ENCODE measurements around the gene STRIT1. TPM values are rescaled to one million over a fixed set of nuclear protein-coding genes. Genes with fewer than 3 reads are reported as not detected.
"Not testable (repeated sequence)": the region's sequence is repeated elsewhere in the genome, so short reads cannot be mapped to it uniquely, and the experiment has no call there.

STRIT1 gene
- total RNA-seq, 1 experiment from 2014 or later, result not detected

DNA sequence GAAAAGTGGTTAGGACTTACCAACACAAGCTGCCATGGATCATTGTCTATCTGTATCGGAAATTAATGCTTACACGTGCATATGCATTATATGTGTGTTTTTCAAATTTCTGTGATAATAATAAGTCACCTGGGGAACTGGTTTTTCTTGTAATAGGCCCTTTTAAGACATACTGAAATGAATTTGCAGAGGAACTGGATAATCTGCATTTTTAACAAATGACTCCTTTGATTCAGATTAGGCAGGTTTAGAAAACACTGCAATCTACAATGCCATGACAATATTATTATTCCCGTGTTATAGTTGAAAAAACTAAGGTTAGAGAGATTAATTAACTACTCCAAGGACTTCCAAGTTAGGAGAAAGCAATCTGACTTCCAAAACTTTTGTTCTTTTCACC, 23.4 kb downstream of the STRIT1 start:
- H3K4me2 ChIP-seq (ENCODE audit: low read length), result peak overlapping the region; percentile 74
- no peaks in the 10 kb centered on the region for H4K20me1 ChIP-seq (ENCODE audit: low read length)
- peaks cover 24% of the 10 kb centered on the region for H3K4me1 ChIP-seq (ENCODE audit: insufficient read depth, low read length)
- ATAC-seq (peak; percentile 54; the same call in 1 of the 2 replicates), DNase-seq (peak; percentile 94)
- H3F3A ChIP-seq (ENCODE audit: low read length, unreplicated experiment), result no peaks in the 10 kb centered on the region
- ChIA-PET CTCF (no interaction called here), POLR2A (ENCODE audit: unreplicated experiment) (no interaction called here)
- intact Hi-C loops (cut with micrococcal nuclease), result no loop called here
- H2AFZ ChIP-seq (ENCODE audit: low read length), result peak overlapping the region; percentile 63; the same call in 1 of the 2 replicates
- no peaks in the 10 kb centered on the region for H3K36me3 ChIP-seq (ENCODE audit: low read depth, low read length)
- BruUV-seq (replicated peaks), result no TSS peak
- H3K79me2 ChIP-seq (ENCODE audit: low read length), result no peaks in the 10 kb centered on the region
- peak overlapping the region; percentile 32; the same call in 1 of the 2 replicates for H3K4me3 ChIP-seq (ENCODE audit: low read length)
- no peaks in the 10 kb centered on the region for H3K9me3 ChIP-seq (ENCODE audit: low read length)
- H3K9ac ChIP-seq (ENCODE audit: low read length), result peak overlapping the region; percentile 32
- H3K9me2 ChIP-seq (replicated peaks; ENCODE audit: low read length), result no peaks in the 10 kb centered on the region
- peak overlapping the region; percentile 82 for H3K27ac ChIP-seq (ENCODE audit: low read length)
- no peaks in the 10 kb centered on the region for H3K27me3 ChIP-seq (ENCODE audit: low read length)
- TF ChIP-seq EZH2 (IDR thresholded peaks at IDR 0.05; ENCODE audit: low read length, unreplicated experiment), result no peak
- TF ChIP-seq, protein P1, sequence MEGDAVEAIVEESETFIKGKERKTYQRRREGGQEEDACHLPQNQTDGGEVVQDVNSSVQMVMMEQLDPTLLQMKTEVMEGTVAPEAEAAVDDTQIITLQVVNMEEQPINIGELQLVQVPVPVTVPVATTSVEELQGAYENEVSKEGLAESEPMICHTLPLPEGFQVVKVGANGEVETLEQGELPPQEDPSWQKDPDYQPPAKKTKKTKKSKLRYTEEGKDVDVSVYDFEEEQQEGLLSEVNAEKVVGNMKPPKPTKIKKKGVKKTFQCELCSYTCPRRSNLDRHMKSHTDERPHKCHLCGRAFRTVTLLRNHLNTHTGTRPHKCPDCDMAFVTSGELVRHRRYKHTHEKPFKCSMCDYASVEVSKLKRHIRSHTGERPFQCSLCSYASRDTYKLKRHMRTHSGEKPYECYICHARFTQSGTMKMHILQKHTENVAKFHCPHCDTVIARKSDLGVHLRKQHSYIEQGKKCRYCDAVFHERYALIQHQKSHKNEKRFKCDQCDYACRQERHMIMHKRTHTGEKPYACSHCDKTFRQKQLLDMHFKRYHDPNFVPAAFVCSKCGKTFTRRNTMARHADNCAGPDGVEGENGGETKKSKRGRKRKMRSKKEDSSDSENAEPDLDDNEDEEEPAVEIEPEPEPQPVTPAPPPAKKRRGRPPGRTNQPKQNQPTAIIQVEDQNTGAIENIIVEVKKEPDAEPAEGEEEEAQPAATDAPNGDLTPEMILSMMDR (conservative IDR thresholded peaks at IDR 0.05; ENCODE audit: low read depth, low read length), result no peak
- no peak for TF ChIP-seq EZH2phosphoT487 (IDR thresholded peaks at IDR 0.05; ENCODE audit: borderline replicate concordance, low read length)

DNA sequence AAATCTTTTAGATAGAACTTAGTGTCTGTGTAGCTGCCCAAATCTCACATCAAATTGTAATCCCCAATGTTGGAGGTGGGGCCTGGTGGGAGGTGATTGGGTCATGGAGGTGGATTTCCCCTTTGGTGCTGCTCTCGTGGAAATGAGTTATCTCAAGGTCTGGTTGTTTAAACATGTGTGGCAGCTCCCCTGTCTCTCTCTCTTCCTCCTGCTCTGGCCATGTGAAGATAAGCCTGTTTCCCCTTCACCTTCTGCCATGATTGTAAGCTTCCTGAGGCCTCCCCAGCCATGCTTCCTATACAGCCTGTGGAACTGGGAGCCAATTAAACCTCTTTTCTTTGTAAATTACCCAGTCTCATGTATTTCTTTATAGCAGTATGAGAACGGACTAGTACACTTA, 30.6 kb downstream of the STRIT1 start:
- not testable (repeated sequence) for H3K9me3 ChIP-seq (ENCODE audit: low read length)

DNA sequence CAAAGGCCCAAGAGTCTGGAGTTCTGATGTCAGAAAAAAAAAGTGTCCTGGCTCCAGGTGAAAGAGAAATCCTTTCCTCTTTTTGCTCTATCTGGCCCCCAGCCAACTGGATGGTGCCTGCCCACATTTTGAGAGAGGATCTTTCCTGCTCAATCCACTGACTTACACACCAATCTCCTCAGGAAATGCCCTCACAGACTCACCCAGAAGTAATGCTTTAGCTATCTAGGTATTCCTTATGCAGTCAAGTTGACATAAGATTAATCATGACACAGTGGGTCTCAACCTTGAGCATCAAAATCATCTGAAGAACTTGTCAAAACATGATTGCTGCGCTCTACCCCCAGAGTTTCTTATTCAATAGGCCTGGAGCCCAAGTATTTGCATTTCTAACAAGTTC, 31.2 kb downstream of the STRIT1 start:
- Histone ChIP-seq H3F3A (ENCODE audit: low read length, unreplicated experiment) (no peaks in the 10 kb centered on the region), H4K20me1 (ENCODE audit: low read length) (no peaks in the 10 kb centered on the region), H3K4me2 (ENCODE audit: low read length) (no peak overlapping the region), H3K9me3 (ENCODE audit: low read length) (no peaks in the 10 kb centered on the region), H3K27ac (ENCODE audit: low read length) (no peak overlapping the region), H3K9ac (ENCODE audit: low read length) (no peak overlapping the region), H3K9me2 (replicated peaks; ENCODE audit: low read length) (no peaks in the 10 kb centered on the region), H3K4me1 (ENCODE audit: insufficient read depth, low read length) (no peaks in the 10 kb centered on the region), H3K27me3 (ENCODE audit: low read length) (no peaks in the 10 kb centered on the region), H3K4me3 (ENCODE audit: low read length) (no peak overlapping the region), H3K36me3 (ENCODE audit: low read depth, low read length) (no peaks in the 10 kb centered on the region), H3K79me2 (ENCODE audit: low read length) (no peaks in the 10 kb centered on the region), H2AFZ (ENCODE audit: low read length) (no peak overlapping the region)
- intact Hi-C loops (cut with micrococcal nuclease), result no loop called here
- TF ChIP-seq EZH2 (IDR thresholded peaks at IDR 0.05; ENCODE audit: low read length, unreplicated experiment), result no peak
- TF ChIP-seq EZH2phosphoT487 (IDR thresholded peaks at IDR 0.05; ENCODE audit: borderline replicate concordance, low read length), result no peak
- TF ChIP-seq, protein P1 (conservative IDR thresholded peaks at IDR 0.05; ENCODE audit: low read depth, low read length), result no peak
- DNase-seq (no peak), ATAC-seq (no peak)
- no TSS peak for BruUV-seq (replicated peaks)
- CTCF ChIA-PET, result no interaction called here
- POLR2A ChIA-PET (ENCODE audit: unreplicated experiment), result no interaction called here

More for the DNA sequence above, 30.6 kb downstream of the STRIT1 start:
- ATAC-seq; DNase-seq; H3K79me2 ChIP-seq (ENCODE audit: low read length); CTCF ChIA-PET; intact Hi-C loops (cut with micrococcal nuclease); H2AFZ ChIP-seq (ENCODE audit: low read length); H3K4me2 ChIP-seq (ENCODE audit: low read length); BruUV-seq (replicated peaks); H3K4me1 ChIP-seq (ENCODE audit: insufficient read depth, low read length); POLR2A ChIA-PET (ENCODE audit: unreplicated experiment); H3K4me3 ChIP-seq (ENCODE audit: low read length); H3K27ac ChIP-seq (ENCODE audit: low read length); H3K27me3 ChIP-seq (ENCODE audit: low read length); H3F3A ChIP-seq (ENCODE audit: low read length, unreplicated experiment); H3K9ac ChIP-seq (ENCODE audit: low read length); H4K20me1 ChIP-seq (ENCODE audit: low read length); H3K9me2 ChIP-seq (replicated peaks; ENCODE audit: low read length); H3K36me3 ChIP-seq (ENCODE audit: low read depth, low read length): not testable (repeated sequence)
